Epithelial cell of prostate (primary cell): Measurements from ENCODE around the gene HOXB2.
A peak's percentile ranks its signal among the peaks of the same experiment; 100 is the strongest.

Source experiments
- DNase-seq: peaks from one replicate; pipeline ENCODE4 v3.0.0-alpha.2; 2011; ENCODE audit warnings: low read depth, low spot score
- H3K27ac ChIP-seq: fragments of 450-650 bp; 2 replicates; pipeline ENCODE4 v1.5.1; 2017; ENCODE audit warnings: mild to moderate bottlenecking

HOXB2 gene

DNA sequence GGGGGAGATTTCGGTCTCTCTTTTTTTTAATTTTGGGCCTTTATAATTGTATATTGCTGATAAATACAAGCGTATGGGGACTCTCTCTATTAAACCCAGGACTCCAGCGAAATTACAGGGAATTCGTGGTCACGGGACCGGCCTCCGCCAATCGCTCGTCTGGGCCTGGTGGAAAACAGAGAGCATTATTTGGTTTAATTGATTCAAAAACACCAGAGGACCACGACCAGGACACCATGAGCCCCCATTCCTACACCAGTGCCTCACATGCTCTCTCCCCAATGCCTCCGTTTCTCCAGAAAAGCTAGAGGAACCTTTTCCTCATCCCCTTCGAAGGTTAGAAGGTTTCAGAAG, at the start of gene HOXB2:
Gene HOXB2 (minus strand): TSS at position 88 of the 354 bp plus-strand sequence. CDS start 198 bp downstream, outside the sequence.
- peak within 1 kb of the TSS; percentile 49 for H3K27ac ChIP-seq
- no peak for DNase-seq

- no peak overlapping the region for H3K27ac ChIP-seq
- DNase-seq: no peak
These were observed 49.1 kb upstream of the HOXB2 start for GRCh38 chr17:48593840-48594537.

GRCh38 chr17:48593126-48593829, 48.4 kb upstream of the HOXB2 start, which contains the start of gene HOXB5:
Gene HOXB5, minus strand, starts transcription at chr17:48593779. Its CDS starts 97 bp downstream, at chr17:48593682.
- DNase-seq: no peak
- H3K27ac ChIP-seq: no peak within 1 kb of the TSS

DNA sequence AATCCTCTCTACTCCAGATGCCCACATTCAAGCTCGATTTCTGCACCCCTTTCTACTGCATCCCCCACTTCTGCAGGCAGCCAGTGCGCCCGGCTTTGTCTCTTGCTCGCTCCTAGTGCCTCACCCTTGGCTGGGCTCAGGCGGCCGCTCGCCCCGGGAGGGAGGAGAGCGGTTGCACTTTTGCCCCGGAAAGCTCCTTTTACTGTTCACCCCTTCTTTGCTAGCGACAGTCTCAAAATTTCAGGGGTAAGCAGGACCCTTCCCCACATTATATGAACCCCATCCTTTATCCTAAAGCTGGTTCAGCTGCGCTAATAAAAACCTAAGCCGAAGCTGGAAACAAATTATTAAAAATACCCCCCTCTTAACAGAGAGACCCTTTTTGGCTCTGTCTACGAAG, 47.7 kb upstream of the HOXB2 start:
- no peak overlapping the region for H3K27ac ChIP-seq
- DNase-seq: no peak

DNA sequence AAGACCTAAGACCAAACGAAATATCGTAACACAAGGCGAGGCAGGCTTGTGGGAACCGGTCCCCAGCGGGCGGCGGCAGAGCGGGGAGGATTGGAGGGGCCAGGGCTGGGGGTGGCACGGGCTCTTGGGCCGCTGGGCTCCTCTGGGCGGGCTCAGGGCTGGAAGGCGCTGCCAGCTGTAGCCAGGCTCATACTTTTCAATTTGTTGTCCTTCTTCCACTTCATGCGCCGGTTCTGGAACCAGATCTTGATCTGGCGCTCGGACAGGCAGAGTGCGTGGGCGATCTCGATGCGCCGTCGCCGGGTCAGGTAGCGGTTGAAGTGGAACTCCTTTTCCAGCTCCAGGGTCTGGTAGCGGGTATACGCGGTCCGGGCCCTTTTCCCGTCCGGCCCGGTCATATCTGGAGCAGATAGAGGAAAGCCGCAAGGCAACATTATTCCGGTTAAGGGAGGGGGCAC, 47.2 kb upstream of the HOXB2 start:
- no peak for DNase-seq
- no peak overlapping the region for H3K27ac ChIP-seq

DNA sequence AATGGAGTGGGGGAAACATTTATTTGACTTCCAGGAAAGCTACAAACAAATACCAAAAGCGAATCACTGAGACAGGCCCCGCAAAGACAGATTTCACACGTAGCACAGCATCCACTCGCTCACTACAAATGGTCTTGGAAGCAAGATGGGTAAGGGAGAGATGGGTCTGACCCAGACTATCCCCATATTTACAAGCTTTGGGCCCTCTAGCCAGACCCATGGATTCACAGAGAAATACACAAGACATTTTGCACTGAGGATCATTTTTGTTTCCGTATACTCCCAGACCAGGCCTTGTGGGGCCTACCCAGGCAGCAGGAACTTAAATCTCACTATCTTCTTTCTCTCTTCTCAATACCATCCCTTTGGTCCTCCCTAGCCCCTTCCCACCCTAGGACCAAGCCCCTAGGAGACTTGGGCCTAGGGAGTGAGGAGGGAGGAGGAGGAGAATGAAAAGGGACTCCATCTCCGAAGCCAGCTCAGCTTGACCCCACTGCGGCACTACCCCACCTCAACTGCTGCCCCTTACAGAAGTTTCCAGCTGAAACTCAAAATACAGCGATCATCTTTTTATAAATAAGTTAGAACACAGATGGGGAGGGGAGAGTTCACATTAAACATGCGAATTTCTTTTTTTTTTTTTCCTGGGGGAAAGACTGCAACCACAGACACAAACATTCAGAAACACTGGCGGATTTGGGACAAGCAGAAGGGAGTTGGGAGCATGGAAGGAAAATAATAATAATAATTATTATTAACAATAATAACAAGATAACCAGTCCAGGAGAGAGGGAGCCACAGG, 46.5 kb upstream of the HOXB2 start:
- H3K27ac ChIP-seq: no peak overlapping the region

DNA sequence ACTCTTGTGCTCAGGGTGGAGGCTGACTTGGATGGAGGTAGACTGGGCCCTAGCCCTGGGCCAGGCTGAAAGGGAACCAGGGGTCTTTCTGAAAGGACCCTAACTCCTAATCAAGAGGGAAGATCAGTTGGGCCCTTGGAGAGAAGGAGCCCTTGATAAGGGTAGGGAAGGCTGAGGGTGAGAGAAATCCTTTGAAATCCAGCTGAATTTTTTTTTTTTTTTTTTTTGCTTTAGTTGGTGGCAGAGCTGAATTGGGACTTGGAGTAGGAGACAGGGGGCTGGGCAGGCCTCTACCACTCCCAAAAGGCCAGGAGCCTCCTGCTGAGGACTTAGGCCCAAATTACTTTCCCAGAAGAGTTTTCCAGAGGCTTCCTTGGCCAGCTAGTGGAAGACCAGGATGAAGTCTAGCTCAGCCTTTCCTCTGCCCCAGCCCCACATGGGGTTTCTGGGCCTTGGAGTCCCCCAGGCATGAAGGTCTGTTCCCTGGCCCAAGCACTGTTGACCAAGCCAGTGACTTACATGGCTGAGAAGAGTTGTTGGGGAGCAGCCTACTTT, 45.8 kb upstream of the HOXB2 start:
- no peak for DNase-seq
- H3K27ac ChIP-seq: no peak overlapping the region

More for the DNA sequence above, 46.5 kb upstream of the HOXB2 start:
- no peak for DNase-seq

DNA sequence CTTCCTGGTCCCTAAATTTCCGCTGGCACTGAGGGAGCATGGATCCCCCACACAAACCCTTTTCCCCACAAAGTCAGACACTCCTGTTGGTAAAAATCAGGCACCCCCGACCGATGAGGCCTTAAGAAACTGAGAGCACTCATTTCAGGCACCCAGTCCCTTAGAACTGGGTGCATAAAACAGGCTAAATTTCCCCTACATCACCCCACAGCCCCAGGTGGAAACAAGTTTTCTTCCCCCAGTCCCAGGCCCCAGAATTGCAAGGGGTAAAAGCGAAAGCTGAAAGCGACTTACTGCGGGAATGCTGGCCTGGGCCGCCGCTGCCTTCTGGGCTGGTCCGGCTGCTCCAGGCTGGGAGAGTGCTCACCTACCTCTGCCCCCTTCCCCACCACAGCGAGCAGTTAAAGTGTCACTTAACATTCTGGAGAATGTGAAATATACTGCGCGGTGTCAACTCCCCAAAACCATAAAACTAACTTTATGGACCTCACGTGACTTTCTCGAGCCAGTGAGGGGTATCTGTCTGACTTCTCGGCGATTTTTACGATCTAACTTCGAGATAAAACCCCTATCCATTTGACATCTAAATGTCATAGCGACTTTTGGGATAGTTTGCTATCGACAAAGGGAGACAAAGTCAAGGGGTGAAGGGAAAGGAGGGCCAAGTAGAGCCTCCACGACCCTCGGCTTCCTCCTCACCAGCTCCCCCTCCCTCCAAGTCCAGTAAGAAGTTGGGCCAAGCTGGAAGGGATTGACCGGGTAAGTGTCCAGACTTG, 45.1 kb upstream of the HOXB2 start, which contains the start of gene HOXB3:
Gene HOXB3 (minus strand): TSS at position 411 of the 776 bp plus-strand sequence. CDS start 37,767 bp downstream, outside the sequence.
- DNase-seq: no peak
- no peak within 1 kb of the TSS for H3K27ac ChIP-seq

GRCh38 chr17:48589060-48589830, 44.3 kb upstream of the HOXB2 start:
- DNase-seq: no peak
- no peak overlapping the region for H3K27ac ChIP-seq

- DNase-seq: no peak
- no peak overlapping the region for H3K27ac ChIP-seq
These were observed 43.6 kb upstream of the HOXB2 start for GRCh38 chr17:48588528-48588927.

- H3K27ac ChIP-seq: no peak overlapping the region
- no peak for DNase-seq
These were observed 43.1 kb upstream of the HOXB2 start for GRCh38 chr17:48588074-48588415.

- H3K27ac ChIP-seq: no peak overlapping the region
- no peak for DNase-seq
These were observed 42.6 kb upstream of the HOXB2 start for GRCh38 chr17:48587276-48588073.

DNA sequence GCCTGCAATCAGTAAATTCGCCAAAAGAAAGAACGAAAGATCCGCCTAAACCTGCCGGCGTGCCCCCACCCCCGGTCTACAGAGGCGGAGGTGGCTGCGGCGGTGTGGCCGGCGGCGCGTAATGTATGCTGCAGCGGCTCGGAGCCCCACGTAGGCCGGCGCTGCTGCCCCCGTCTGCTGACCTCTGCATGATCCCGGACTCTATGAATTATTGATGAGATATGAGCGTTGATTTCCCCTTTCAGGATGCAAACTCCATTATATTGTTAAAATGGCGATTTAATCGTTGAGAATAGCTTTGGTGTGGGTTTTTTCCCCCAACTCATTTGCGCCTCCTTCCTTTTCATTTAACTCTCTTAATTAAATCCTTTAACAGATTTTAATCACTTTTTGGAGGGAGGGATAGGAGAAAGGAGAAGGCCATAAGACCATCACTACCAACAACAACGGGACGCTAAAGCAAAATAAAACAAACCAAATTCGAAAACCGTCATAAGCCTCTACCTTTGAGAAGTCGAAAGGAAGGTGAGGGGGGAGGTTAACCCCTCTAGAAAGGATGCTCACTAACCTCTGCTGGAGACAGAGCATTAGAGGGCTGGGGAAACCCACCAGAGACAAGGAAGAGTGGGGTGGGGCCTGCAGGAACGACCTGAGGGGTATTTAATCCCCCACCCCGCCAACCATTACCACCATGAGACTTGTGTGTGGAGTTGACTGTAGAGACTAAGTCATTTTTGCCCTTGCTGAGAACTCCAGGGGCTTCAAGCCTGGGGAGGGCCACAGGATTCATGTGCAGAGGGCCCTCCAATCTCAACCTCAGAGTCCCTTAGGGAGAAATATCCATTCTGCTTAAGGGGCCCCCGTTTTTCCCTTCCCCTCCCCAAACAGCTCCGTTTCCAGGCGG, 41.7 kb upstream of the HOXB2 start:
- no peak for DNase-seq
- no peak overlapping the region for H3K27ac ChIP-seq

- H3K27ac ChIP-seq: no peak overlapping the region
These were observed 39.4 kb upstream of the HOXB2 start for GRCh38 chr17:48584223-48584741.

DNA sequence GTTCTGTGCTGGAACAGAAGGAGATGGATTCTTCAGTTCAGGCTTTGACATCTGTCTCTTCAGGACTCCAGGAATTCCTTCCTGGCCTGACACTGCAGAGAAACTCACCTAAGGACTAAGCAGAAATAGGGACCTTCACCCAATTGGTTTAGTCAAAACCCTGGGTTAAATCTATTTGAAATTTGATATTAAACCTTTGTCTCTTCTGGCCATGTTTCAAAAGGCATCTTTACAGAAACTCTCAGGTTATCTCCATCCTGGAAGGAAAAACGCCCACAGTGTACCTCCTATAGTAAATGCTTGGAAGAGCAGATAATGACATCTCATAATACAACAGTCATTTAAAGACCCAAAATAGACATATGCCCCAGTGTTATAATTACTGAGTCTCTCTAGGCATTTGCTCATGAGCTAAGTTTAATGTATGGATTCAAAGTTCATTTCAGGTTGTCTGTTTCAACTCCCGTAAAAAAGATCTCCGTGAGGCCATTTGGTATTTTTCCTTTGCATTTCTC, 38.9 kb upstream of the HOXB2 start:
- no peak for DNase-seq
- no peak overlapping the region for H3K27ac ChIP-seq

More at GRCh38 chr17:48584223-48584741, 39.4 kb upstream of the HOXB2 start:
- no peak for DNase-seq

GRCh38 chr17:48582750-48583069, 37.8 kb upstream of the HOXB2 start:
- no peak overlapping the region for H3K27ac ChIP-seq

More at GRCh38 chr17:48582750-48583069, 37.8 kb upstream of the HOXB2 start:
- DNase-seq: no peak
